Smooth muscle cell (in vitro differentiated cells): ENCODE measurements around the gene TRIB2. TPM values are rescaled to one million over a fixed set of nuclear protein-coding genes. Genes with fewer than 3 reads are reported as not detected.

Experiments used
- DNase-seq: peaks from one replicate; lab custom pipeline; 2025; ENCODE audit not compliant: unreplicated experiment; lab: John Stamatoyannopoulos, UW
- H2AFZ ChIP-seq: fragments of 200-600 bp; sonication (generic); 2 replicates; pipeline ENCODE4 v1.6.0; 2016; ENCODE audit warnings: antibody characterized with exemption, low read depth, mild to moderate bottlenecking
- H3F3A ChIP-seq: fragments of 200-600 bp; sonication (generic); 2 replicates; pipeline ENCODE4 v1.6.0; 2017; ENCODE audit warnings: antibody characterized with exemption, low read depth
- H3K27ac ChIP-seq: fragments of 200-600 bp; sonication (generic); 2 replicates; pipeline ENCODE4 v1.5.1; 2016; ENCODE audit warnings: low read depth, mild to moderate bottlenecking
- H3K27me3 ChIP-seq: fragments of 200-600 bp; sonication (generic); 2 replicates; pipeline ENCODE4 v1.6.1; 2016; ENCODE audit warnings: low read depth, mild to moderate bottlenecking
- H3K36me3 ChIP-seq: fragments of 200-600 bp; sonication (generic); 2 replicates; pipeline ENCODE4 v1.5.1; 2016; ENCODE audit warnings: low read depth
- H3K4me1 ChIP-seq: fragments of 200-600 bp; sonication (generic); 2 replicates; pipeline ENCODE4 v1.5.1; 2016; ENCODE audit warnings: low read depth
- H3K4me2 ChIP-seq: fragments of 200-600 bp; sonication (generic); 2 replicates; pipeline ENCODE4 v1.6.0; 2016; ENCODE audit warnings: mild to moderate bottlenecking
- H3K4me3 ChIP-seq: fragments of 200-600 bp; sonication (generic); 2 replicates; pipeline ENCODE4 v1.5.1; 2016; ENCODE audit warnings: mild to moderate bottlenecking
- H3K79me2 ChIP-seq: fragments of 200-600 bp; sonication (generic); 2 replicates; pipeline ENCODE4 v1.6.0; 2016; ENCODE audit warnings: low read depth, mild to moderate bottlenecking
- H3K9ac ChIP-seq: fragments of 200-600 bp; sonication (generic); 2 replicates; pipeline ENCODE4 v1.6.0; 2016; ENCODE audit warnings: low read depth
- H3K9me3 ChIP-seq: fragments of 200-600 bp; sonication (generic); replicated peaks from 2 replicates; pipeline ENCODE4 v1.5.1; 2016; ENCODE audit warnings: low read depth
- H4K20me1 ChIP-seq: fragments of 200-600 bp; sonication (generic); 2 replicates; pipeline ENCODE4 v1.6.0; 2016; ENCODE audit warnings: low read depth
- CTCF ChIP-seq: fragments of 200-600 bp; sonication (generic); IDR thresholded peaks from 2 replicates; pipeline ENCODE4 v1.5.1; 2017; ENCODE audit warnings: borderline replicate concordance, mild to moderate bottlenecking, antibody characterized with exemption; ENCODE audit not compliant: insufficient read depth, poor library complexity, severe bottlenecking
- WGBS: methylation state at CpG from one replicate; pipeline ENCODE4 v1.1.7; 2016; ENCODE audit warnings: low lambda C conversion rate; 5-methylcytosine and 5-hydroxymethylcytosine counted together
- polyA plus RNA-seq: library from polyadenylated mRNA; unstranded; fragments of >200 nt; fragmentation: Nextera tagmentation; extraction: Ambion mirVana; gene quantifications from 2 replicates; pipeline ENCODE4 v1.2.1, GENCODE V29; 2016
- total RNA-seq: library from RNA; depleted of rRNA; stranded (reverse); fragments of >200 nt; gene quantifications from 2 replicates; pipeline ENCODE4 v1.2.3, GENCODE V29; 2014

The TRIB2 gene
- total and polyA plus RNA-seq, 2 experiments from 2014 or later, result 31.1 to 31.5 TPM

GRCh38 chr2:12718711-12719399, 2.1 kb downstream of the TRIB2 start:
- Histone ChIP-seq H2AFZ (peak overlapping the region; percentile 86), H3K4me3 (peak overlapping the region; percentile 79), H3K4me2 (peak overlapping the region; percentile 94), H3K9ac (peak overlapping the region; percentile 61), H3K9me3 (no peaks in the 10 kb centered on the region), H3K27ac (peak overlapping the region; percentile 12), H3K4me1 (peaks cover 26% of the 10 kb centered on the region), H3F3A (peaks cover 30% of the 10 kb centered on the region), H3K36me3 (no peaks in the 10 kb centered on the region), H4K20me1 (peaks cover 57% of the 10 kb centered on the region), H3K79me2 (peaks cover 54% of the 10 kb centered on the region), H3K27me3 (no peaks in the 10 kb centered on the region)
- WGBS, result under 1% methylated on average over 32 of the region's 33 CpGs
- DNase-seq, result no peak
- TF ChIP-seq CTCF, result no peak

- Histone ChIP-seq H3K79me2 (peaks cover 62% of the 10 kb centered on the region), H3K27me3 (no peaks in the 10 kb centered on the region), H3K9me3 (no peaks in the 10 kb centered on the region), H3K4me3 (peak overlapping the region; percentile 79), H2AFZ (no peak overlapping the region), H3F3A (peaks cover 30% of the 10 kb centered on the region), H3K4me1 (peaks cover 26% of the 10 kb centered on the region), H3K36me3 (no peaks in the 10 kb centered on the region), H3K4me2 (peak overlapping the region; percentile 94), H4K20me1 (peaks cover 65% of the 10 kb centered on the region), H3K27ac (peak overlapping the region; percentile 12), H3K9ac (no peak overlapping the region)
- TF ChIP-seq CTCF, result no peak
- 18% methylated on average over 9 of the region's 9 CpGs for WGBS
- no peak for DNase-seq
Measured at GRCh38 chr2:12719400-12720277, 2.9 kb downstream of the TRIB2 start.

GRCh38 chr2:12720278-12720620, 3.5 kb downstream of the TRIB2 start:
- H3K4me3 ChIP-seq, result peak overlapping the region; percentile 79
- WGBS, result 10% methylated on average over 1 of the region's 1 CpG
- H3K79me2 ChIP-seq, result peaks cover 67% of the 10 kb centered on the region
- H3K27me3 ChIP-seq, result no peaks in the 10 kb centered on the region
- H3K4me2 ChIP-seq, result peak overlapping the region; percentile 94
- H3K4me1 ChIP-seq, result peaks cover 21% of the 10 kb centered on the region
- no peak for TF ChIP-seq CTCF
- no peak overlapping the region for H2AFZ ChIP-seq
- H4K20me1 ChIP-seq, result peaks cover 71% of the 10 kb centered on the region
- DNase-seq, result no peak
- H3K9me3 ChIP-seq, result no peaks in the 10 kb centered on the region
- no peak overlapping the region for H3K9ac ChIP-seq
- H3K36me3 ChIP-seq, result no peaks in the 10 kb centered on the region
- H3F3A ChIP-seq, result peaks cover 26% of the 10 kb centered on the region
- H3K27ac ChIP-seq, result peak overlapping the region; percentile 12
